T-helper 1 cell (primary cell): Measurements from ENCODE around the gene MGAT4A.

Experiments
- DNase-seq, 5 donors: peaks; one replicate each; pipeline ENCODE4 v3.0.0-alpha.2; 2012 to 2020

MGAT4A gene

GRCh38 chr2:98701230-98701629 is 29.7 kb downstream of the MGAT4A start:
- no peak for DNase-seq

GRCh38 chr2:98698896-98699295 is 32.0 kb downstream of the MGAT4A start:
- no peak for DNase-seq

- DNase-seq, result no peak
Measured at GRCh38 chr2:98697651-98698337, 33.1 kb downstream of the MGAT4A start.

- no peak for DNase-seq
Measured at GRCh38 chr2:98696200-98696599, 34.7 kb downstream of the MGAT4A start.

- no peak for DNase-seq
Measured at GRCh38 chr2:98695255-98695654, 35.7 kb downstream of the MGAT4A start.

- DNase-seq, result peak in 1 of 5 donors; percentile 12
Measured at GRCh38 chr2:98693477-98693876, 37.5 kb downstream of the MGAT4A start.

- peak in 1 of 5 donors; percentile 28 for DNase-seq
Measured at GRCh38 chr2:98692090-98693054, 38.6 kb downstream of the MGAT4A start.

- DNase-seq, result no peak
Measured at GRCh38 chr2:98691303-98691702, 39.6 kb downstream of the MGAT4A start.

- no peak for DNase-seq
Measured at GRCh38 chr2:98685930-98686887, 44.7 kb downstream of the MGAT4A start.

- DNase-seq, result no peak
Measured at GRCh38 chr2:98683728-98684127, 47.2 kb downstream of the MGAT4A start.

- no peak for DNase-seq
Measured at GRCh38 chr2:98676742-98677141, 54.2 kb downstream of the MGAT4A start.

GRCh38 chr2:98674233-98674964 is 56.5 kb downstream of the MGAT4A start:
- no peak for DNase-seq

- DNase-seq, result no peak
Measured at GRCh38 chr2:98669675-98670074, 61.3 kb downstream of the MGAT4A start.

- DNase-seq, result no peak
Measured at GRCh38 chr2:98665677-98666076, 65.3 kb downstream of the MGAT4A start.

GRCh38 chr2:98664323-98664722 is 66.6 kb downstream of the MGAT4A start:
- peak in 3 of 5 donors; percentile 22 to 93 (median 42) for DNase-seq

- DNase-seq, result peak in 1 of 5 donors; percentile 71
Measured at GRCh38 chr2:98663511-98664090, 67.3 kb downstream of the MGAT4A start.

- DNase-seq, result peak in 1 of 5 donors; percentile 22
Measured at GRCh38 chr2:98659491-98659840, 71.5 kb downstream of the MGAT4A start.

GRCh38 chr2:98658816-98659490 is 72.0 kb downstream of the MGAT4A start:
- DNase-seq, result peak in 1 of 5 donors; percentile 47

- DNase-seq, result peak in 1 of 5 donors; percentile 17
Measured at GRCh38 chr2:98656800-98657199, 74.1 kb downstream of the MGAT4A start.

GRCh38 chr2:98654699-98655495 is 76.0 kb downstream of the MGAT4A start:
- peak in 1 of 5 donors; percentile 17 for DNase-seq
